HG02571 (cell line): ENCODE measurements around the gene PTPRG.

Source experiments
- ATAC-seq: cut with Tn5 transposase; IDR thresholded peaks from one replicate; pipeline ENCODE4 v1.9.1; 2021; ENCODE audit warnings: mild to moderate bottlenecking, moderate library complexity; ENCODE audit not compliant: unreplicated experiment

The PTPRG gene

GRCh38 chr3:62094461-62094860 is 533.1 kb downstream of the PTPRG start:
- ATAC-seq: no peak

- no peak for ATAC-seq
Observed at GRCh38 chr3:62095080-62095479, 533.7 kb downstream of the PTPRG start.

- ATAC-seq: no peak
Observed at GRCh38 chr3:62095756-62096155, 534.4 kb downstream of the PTPRG start.

- no peak for ATAC-seq
Observed at GRCh38 chr3:62096521-62096920, 535.1 kb downstream of the PTPRG start.

GRCh38 chr3:62097121-62097520 is 535.8 kb downstream of the PTPRG start:
- no peak for ATAC-seq

- ATAC-seq: no peak
Observed at GRCh38 chr3:62098646-62099365, 537.4 kb downstream of the PTPRG start.

GRCh38 chr3:62100282-62100989 is 539.1 kb downstream of the PTPRG start:
- no peak for ATAC-seq

- no peak for ATAC-seq
Observed at GRCh38 chr3:62101488-62101887, 540.1 kb downstream of the PTPRG start.

- ATAC-seq: no peak
Observed at GRCh38 chr3:62103531-62103930, 542.2 kb downstream of the PTPRG start.

- no peak for ATAC-seq
Observed at GRCh38 chr3:62109534-62109933, 548.2 kb downstream of the PTPRG start.

- ATAC-seq: no peak
Observed at GRCh38 chr3:62110443-62111225, 549.3 kb downstream of the PTPRG start.

- no peak for ATAC-seq
Observed at GRCh38 chr3:62113092-62113491, 551.7 kb downstream of the PTPRG start.

GRCh38 chr3:62114763-62115162 is 553.4 kb downstream of the PTPRG start:
- no peak for ATAC-seq

GRCh38 chr3:62117903-62118548 is 556.7 kb downstream of the PTPRG start:
- no peak for ATAC-seq

GRCh38 chr3:62119139-62119538 is 557.8 kb downstream of the PTPRG start:
- ATAC-seq: no peak

- no peak for ATAC-seq
Observed at GRCh38 chr3:62122819-62123218, 561.4 kb downstream of the PTPRG start.

GRCh38 chr3:62125380-62125779 is 564.0 kb downstream of the PTPRG start:
- ATAC-seq: no peak

- no peak for ATAC-seq
Observed at GRCh38 chr3:62127116-62127515, 565.7 kb downstream of the PTPRG start.

- no peak for ATAC-seq
Observed at GRCh38 chr3:62128051-62128450, 566.7 kb downstream of the PTPRG start.

GRCh38 chr3:62128681-62129080 is 567.3 kb downstream of the PTPRG start:
- no peak for ATAC-seq

- ATAC-seq: no peak
Observed at GRCh38 chr3:62131050-62131449, 569.7 kb downstream of the PTPRG start.
